GM12865 (cell line): ENCODE measurements around the gene MYL6.

ENCODE experiments used
- DNase-seq: peaks from one replicate; pipeline ENCODE4 v3.0.0; 2010; ENCODE audit warnings: low read depth
- H3K4me3 ChIP-seq: 2 replicates; pipeline ENCODE4 v1.5.1; 2011; ENCODE audit warnings: mild to moderate bottlenecking, low read depth, low read length, control low read depth
- TF ChIP-seq, protein P1 (sequence below): IDR thresholded peaks from 2 replicates; pipeline ENCODE4 v1.5.1; 2011; ENCODE audit warnings: low read length, control low read depth, low read depth, inconsistent platforms; ENCODE audit not compliant: insufficient read depth; ENCODE audit errors: missing control alignments

MYL6 gene

DNA sequence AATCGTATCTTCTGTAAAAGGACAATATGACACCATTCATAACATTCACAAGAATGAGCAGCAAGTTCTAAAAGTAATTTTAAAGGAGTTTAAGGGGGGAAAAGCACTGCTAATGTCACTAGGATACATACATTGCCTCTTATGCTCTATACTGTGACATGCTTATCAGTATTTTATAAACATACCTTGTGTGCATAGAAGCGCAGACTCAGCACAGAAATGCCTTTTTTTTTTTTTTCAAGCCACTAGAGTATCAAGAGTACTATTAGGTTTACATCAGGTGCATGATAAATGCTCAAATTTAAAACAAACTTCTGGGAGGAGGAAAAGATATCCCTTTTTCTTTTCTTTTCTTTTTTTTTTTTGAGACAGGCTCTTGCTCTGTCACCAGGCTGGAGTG is 44.7 kb downstream of the MYL6 start:
- TF ChIP-seq, protein P1, sequence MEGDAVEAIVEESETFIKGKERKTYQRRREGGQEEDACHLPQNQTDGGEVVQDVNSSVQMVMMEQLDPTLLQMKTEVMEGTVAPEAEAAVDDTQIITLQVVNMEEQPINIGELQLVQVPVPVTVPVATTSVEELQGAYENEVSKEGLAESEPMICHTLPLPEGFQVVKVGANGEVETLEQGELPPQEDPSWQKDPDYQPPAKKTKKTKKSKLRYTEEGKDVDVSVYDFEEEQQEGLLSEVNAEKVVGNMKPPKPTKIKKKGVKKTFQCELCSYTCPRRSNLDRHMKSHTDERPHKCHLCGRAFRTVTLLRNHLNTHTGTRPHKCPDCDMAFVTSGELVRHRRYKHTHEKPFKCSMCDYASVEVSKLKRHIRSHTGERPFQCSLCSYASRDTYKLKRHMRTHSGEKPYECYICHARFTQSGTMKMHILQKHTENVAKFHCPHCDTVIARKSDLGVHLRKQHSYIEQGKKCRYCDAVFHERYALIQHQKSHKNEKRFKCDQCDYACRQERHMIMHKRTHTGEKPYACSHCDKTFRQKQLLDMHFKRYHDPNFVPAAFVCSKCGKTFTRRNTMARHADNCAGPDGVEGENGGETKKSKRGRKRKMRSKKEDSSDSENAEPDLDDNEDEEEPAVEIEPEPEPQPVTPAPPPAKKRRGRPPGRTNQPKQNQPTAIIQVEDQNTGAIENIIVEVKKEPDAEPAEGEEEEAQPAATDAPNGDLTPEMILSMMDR = no peak
- H3K4me3 ChIP-seq = no peak overlapping the region
- DNase-seq = no peak

DNA sequence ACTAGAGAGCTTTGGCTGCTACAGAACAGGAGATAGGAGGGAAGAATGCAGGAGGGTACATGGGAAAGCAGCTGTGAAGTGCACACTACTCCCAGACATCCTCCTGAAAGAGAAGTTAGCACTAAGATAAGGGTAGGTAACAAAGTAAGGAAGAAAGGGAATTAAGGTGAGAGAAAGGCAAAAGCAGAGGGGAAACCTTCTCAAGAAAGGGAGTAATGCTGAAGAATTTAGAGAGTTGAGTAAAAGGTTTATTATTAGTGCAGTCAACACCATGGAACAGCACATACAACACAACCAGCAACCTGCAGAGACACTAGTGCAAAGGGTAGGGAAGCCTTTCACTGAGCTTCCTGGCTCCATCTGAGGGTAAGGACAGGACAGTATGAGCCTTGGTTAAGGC is 46.1 kb downstream of the MYL6 start:
- no peak overlapping the region for H3K4me3 ChIP-seq
- no peak for DNase-seq
- TF ChIP-seq, protein P1 = no peak

DNA sequence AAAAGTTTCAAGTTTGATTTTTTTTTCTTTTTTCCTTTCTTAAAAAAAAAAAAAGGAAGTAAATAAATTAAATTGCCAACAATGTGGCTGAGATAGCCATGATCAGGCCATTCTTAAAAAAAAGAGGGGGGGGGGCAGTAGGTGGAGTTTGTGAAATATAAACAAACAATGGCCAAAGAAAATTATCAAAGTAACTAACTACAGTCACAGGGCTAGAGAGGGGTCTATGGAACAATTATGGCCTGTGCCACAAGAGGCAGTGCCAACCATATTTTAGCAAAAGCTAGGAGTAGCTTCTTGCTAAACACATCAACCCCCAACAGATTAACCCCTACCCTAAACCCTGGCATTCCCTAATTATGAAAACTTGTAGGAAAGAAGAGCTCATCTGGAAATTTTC is 47.3 kb downstream of the MYL6 start:
- no peak for DNase-seq
- no peak overlapping the region for H3K4me3 ChIP-seq
- TF ChIP-seq, protein P1 = no peak

DNA sequence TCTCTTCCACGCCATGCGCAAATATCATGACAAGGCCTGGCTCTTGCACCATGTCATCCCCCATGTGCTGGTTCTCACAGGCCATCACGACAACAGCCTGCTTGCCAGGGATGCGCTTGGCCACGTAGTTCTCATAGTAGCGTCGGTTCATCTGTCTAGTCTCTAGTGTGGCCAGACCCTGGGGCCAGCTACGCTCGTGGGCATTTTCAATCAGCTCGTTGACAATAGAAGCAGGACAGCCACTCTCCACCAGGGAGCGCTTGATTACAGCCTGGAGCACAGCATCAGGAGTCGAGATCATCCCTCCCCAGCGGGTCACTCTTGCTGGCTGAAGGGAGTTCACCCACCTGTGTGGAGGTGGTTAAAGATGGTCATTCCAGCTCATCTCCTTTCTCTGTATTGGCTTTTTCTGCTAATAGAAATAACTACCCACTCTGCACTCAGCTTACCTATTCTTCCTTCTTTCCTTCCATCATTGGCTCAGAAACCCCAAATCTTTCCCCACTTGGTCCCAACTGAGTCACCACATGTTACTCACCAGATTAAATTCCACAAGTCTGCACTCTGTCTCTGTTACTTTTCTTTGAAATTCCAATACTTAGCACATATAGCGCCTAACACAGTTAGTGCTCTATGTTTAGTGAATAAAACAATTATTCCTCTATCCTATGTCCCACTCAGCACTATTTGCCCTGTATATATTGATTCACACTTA is 48.5 kb downstream of the MYL6 start:
- H3K4me3 ChIP-seq = no peak overlapping the region
- DNase-seq = peak; percentile 62
- TF ChIP-seq, protein P1 = peak; percentile 62

DNA sequence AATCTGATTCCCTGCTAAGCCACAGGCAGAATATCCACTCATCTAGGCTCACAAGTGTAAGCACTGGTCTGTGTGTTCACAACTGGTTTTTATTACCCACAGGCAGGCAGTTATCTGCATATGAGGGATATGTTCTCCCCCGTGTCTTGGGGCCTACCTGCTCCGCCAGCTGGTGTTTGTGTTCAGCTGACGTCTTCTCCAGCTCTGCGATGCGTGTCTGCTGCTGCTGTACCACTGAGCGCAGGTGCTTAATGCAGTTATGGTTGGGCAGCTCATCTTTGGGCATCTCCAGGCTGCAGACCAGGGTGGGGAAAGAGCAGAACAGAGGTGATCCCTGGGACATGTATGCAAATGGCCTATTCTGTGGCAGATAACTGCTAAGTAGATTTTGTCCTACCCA is 49.8 kb downstream of the MYL6 start:
- H3K4me3 ChIP-seq = no peak overlapping the region
- TF ChIP-seq, protein P1 = no peak
- no peak for DNase-seq
